Tibial nerve (tissue), 4 donors: ENCODE data around the gene JAKMIP1.

Source experiments
- EP300 ChIP-seq, 2 donors: sonication (generic); formaldehyde crosslinking; IDR thresholded peaks; one replicate each; pipeline ENCODE4 v1.6.1; 2017; ENCODE audit warnings: antibody characterized with exemption in 2 of 2, mild to moderate bottlenecking in 1 of 2
- TF ChIP-seq, protein P1 (sequence below), 5 experiments: fragments of 200-600 bp in 3 of 5; fragments of 450-650 bp in 2 of 5; sonication (generic) in 3 of 5; IDR thresholded peaks; one replicate each; pipeline ENCODE4 v1.5.1; 2016 to 2019; ENCODE audit warnings: antibody characterized with exemption in 5 of 5, mild to moderate bottlenecking in 3 of 5, moderate library complexity in 2 of 5

DNA sequence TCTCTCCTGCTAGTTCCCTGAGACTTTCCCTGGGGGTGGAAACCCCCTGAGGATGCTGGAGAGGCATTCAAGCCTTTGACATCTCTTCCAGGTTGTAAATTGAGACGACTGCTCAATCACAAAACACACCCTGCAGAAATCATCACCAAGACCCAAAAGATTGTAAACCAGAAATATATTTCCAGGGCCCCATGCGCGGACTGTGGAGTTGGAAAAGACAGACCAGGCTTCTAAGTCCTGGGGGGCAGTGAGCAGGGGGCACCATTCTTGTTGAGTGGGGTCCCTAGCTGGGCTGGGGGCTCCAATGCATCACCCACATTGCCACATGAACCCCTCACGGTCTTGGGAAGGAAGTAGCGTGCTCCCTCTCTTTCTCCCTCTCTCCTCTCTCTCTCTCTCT, 94.2 kb downstream of the JAKMIP1 start:
- TF ChIP-seq, protein P1, sequence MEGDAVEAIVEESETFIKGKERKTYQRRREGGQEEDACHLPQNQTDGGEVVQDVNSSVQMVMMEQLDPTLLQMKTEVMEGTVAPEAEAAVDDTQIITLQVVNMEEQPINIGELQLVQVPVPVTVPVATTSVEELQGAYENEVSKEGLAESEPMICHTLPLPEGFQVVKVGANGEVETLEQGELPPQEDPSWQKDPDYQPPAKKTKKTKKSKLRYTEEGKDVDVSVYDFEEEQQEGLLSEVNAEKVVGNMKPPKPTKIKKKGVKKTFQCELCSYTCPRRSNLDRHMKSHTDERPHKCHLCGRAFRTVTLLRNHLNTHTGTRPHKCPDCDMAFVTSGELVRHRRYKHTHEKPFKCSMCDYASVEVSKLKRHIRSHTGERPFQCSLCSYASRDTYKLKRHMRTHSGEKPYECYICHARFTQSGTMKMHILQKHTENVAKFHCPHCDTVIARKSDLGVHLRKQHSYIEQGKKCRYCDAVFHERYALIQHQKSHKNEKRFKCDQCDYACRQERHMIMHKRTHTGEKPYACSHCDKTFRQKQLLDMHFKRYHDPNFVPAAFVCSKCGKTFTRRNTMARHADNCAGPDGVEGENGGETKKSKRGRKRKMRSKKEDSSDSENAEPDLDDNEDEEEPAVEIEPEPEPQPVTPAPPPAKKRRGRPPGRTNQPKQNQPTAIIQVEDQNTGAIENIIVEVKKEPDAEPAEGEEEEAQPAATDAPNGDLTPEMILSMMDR (IDR thresholded peaks at IDR 0.05) = no peak
- no peak for TF ChIP-seq EP300 (IDR thresholded peaks at IDR 0.05)
